ENCODE measurements around the gene TTYH1.

The TTYH1 gene

DNA sequence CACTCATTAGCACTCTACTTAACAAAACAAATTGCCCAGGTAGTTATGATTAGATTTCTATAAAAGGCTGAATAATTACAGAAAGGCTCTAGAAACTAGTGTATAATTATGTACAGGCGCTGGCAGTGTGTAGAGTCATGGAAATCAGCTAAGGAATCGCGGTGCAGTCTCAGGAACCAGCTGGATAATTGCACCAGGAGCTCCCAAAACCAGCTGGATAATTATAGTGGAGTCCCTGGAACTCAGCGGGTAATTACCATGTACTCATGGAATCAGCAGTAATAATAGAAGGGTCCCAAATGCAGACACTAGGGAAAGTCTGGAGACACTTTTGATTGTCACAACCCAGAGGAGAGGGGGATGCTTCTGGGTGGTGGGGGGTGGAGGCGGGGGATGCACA is 23.2 kb upstream of the TTYH1 start:
- no peak for DNase-seq (ENCODE audit: low read depth in 2 of 2, low spot score in 1 of 2)

DNA sequence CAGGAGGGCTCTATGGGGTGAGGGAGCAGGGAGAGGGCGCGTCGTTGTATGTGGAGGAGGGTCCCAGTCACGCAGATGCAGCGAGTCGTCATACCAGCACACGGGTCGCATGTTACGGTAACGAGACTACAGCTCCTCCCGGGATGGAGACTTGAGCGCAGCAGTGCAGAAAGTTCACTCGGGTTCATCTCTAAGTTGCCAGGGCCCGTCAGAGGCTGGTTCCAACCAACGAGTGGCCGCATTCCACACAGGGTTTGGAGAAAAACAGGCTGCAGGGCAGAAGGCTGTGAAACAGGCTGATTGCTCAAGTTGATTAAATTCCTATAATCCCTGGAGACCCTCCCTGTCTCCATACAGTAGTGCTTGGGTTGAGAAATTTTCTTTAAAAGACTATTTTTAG is 21.9 kb upstream of the TTYH1 start:
- no peak for DNase-seq (ENCODE audit: low read depth in 2 of 2, low spot score in 1 of 2)

DNA sequence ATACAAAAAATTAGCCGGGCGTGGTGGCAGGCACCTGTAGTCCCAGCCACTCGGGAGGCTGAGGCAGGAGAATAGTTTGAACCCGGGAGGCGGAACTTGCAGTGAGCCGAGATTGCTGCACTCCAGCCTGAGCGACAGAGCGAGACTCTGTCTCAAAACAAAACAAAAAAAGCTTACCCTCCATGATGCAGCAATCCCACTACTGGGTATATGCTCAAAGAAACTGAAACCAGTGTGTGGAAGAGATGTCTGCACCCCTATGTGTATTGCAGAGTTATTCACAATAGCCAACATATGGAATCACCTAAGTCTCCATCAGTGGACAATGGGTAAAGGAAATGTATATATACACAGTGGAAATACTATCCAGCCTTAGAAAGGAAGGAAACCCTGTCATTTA is 19.6 kb upstream of the TTYH1 start:
- no peak for DNase-seq (ENCODE audit: low read depth in 2 of 2, low spot score in 1 of 2)

DNA sequence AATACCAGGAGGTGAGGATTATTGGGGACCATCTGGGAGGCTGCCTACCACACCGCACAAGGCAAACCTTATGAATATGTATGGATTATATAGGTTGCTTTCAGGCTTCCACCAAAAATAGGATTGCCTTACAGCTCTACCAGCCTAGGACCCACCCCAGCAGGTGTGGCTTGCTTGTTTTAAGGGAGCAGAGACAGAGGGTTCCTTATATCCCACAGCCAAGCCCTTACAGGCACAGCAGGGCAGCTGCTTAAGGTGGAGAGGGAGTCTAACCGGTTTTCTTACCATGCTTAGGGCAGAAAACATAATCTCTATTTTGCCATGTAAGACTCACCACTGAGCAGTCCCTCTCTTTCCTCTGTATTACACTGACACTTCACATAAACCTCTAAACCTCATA is 16.1 kb upstream of the TTYH1 start:
- DNase-seq (ENCODE audit: low read depth in 2 of 2, low spot score in 1 of 2) = no peak

DNA sequence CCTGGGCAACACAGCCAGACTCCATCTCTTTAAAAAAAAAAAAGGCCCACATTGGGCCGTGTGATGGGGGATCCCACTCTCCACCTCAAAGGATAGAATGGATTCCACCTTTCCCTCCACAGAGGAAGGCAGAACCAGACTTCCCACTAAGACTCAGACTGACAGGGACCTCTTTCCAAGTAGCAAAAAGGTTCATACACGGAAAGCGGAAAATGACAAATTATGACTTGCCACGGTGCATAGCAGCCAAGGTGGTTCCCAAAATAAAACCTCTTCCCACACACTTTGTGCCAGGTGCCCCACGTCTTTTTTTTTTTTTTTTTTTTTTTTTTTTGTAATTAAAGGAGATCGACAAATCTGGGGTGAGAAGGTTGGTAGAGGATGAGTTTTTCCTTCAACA is 14.4 kb upstream of the TTYH1 start:
- no peak for DNase-seq (ENCODE audit: low read depth in 2 of 2, low spot score in 1 of 2)

DNA sequence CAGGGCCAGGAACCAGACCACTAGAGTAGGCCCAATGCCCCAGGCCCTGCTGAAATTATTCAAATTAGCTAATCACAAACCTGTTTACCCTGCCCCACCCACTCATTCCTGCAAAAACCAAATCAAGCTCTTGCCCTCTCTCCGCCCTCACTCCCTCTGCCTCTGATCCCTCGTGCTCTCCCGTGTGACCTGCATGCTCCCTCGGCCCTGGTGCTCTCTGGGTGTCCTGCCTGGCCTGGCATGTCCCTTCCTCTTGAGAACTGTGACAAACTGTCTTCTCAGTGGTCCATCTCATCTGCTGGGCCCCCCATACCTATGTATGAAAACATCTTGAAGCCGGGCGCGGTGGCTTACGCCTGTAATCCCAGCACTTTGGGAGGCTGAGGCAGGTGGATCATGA is 12.2 kb upstream of the TTYH1 start:
- no peak for DNase-seq (ENCODE audit: low read depth in 2 of 2, low spot score in 1 of 2)

DNA sequence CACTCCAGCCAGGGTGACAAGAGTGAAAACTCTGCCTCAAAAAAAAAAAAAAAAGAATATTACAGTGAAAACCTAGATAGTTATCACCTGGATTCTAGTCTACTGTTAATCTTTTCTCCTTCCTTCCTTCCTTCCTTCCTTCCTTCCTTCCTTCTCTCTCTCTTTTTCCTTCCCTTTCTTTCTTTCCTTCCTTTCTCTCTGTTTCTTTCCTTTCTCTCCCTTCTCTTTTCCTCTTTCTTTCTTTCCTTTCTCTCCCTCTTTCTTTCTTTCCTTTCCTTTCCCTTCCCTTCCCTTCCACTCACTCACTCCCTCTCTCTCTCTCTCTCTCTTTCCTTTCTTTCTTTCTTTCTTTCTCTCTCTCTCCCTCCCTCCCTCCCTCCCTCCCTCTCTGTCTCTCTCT is 9.6 kb upstream of the TTYH1 start:
- DNase-seq (ENCODE audit: low read depth in 2 of 2, low spot score in 1 of 2) = no peak

DNA sequence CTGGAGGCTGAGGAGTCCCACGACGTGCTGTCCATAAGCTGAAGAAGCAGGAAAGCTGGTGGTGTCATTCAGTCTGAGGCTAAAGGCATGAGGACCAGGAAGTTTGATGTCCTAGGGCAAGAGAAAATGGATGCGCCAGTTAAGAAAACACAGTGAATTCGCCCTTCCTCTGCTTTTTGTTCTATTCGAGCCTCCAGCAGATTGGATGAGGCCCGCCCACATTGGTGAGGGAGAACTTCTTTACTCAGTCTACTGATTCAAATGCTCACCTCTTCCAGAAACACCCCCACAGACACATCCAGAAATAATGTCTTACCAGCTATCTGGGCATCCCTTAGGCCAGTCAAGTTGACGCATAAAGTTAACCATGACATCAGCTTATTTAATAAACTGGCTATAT is 7.5 kb upstream of the TTYH1 start:
- DNase-seq (ENCODE audit: low read depth in 2 of 2, low spot score in 1 of 2) = no peak

DNA sequence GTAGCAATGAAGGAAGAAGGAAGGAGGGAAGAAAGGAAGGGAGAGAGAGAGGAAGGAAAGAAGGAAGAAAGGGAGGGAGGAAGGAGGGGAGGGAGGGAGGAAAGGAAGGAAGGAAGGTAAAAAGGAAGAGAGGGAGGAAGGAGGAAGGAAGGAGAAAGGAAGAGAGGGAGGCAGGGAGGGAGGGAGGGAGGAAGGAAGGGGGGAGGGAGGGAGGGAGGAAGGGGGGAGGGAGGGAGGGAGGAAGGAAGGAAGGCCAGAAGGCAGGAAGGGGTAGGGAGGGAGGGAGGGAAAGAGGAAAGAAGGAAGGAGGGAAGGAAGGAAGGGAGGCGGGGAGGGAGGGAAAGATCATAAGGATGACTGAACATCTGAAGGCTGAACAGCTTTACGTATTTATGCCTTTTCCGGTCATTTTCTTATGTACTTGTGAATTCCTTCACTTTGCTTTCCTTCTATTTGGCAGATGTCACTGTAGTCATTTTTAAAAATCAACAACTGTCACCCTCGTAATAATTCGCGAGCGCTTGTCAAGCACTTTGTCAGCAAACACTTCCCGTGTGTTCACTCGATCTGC is 6.7 kb upstream of the TTYH1 start:
- DNase-seq (ENCODE audit: low read depth in 2 of 2, low spot score in 1 of 2) = no peak

DNA sequence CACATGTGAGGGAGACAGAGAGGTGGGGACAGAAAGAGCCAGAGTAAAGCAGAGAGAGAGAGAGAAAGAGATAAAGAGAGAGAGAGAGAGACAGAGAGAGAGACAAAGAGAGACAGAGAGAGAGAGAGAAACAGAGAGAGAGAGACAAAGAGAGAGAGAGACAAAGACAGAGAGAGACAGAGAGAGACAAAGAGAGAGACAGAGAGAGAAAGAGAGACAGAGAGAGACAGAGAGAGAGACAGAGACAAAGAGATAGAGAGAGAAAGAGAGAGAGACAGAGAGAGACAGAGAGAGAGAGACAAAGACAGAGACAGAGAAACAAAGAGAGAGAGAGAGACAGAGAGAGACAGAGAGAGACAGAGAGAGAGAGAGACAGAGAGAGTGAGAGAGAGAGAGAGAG is 4.2 kb upstream of the TTYH1 start:
- no peak for DNase-seq (ENCODE audit: low read depth in 2 of 2, low spot score in 1 of 2)

DNA sequence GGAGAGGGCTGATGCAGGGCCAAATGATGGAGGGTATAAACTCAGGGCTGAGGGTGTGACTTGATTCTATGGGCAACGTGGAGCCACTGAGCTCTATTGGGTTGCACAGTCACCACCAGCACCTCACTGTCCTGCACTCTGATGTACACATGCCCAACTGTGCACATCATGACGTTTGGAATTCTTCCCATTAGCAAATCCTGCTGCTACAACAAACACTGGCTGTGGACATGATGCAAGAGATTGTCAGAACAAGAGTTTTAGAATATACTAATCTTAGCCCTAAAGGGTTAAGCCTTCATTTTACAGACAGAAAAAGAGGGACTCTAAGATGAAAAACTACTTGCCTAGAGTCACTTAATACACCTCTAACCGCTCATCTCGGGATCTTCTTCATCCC is 2.4 kb upstream of the TTYH1 start:
- DNase-seq (ENCODE audit: low read depth in 2 of 2, low spot score in 1 of 2) = no peak

DNA sequence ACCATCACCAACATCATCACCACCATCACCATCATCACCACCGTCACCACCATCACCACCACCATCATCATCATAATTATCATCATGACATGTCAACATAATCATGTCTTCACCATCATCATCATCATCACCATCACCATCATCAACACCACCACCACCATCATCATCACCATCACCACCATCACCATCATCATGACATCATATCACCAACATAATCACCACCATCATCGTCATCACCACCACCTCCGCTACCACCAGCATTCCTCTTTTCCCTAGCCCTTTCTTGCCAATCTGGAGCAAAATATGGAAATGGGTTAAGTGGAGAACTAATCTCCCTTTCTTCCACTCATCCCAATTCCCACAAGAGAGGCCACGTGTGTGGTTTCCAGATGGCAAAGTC is 1.1 kb upstream of the TTYH1 start:
- no peak for DNase-seq (ENCODE audit: low read depth in 2 of 2, low spot score in 1 of 2)

DNA sequence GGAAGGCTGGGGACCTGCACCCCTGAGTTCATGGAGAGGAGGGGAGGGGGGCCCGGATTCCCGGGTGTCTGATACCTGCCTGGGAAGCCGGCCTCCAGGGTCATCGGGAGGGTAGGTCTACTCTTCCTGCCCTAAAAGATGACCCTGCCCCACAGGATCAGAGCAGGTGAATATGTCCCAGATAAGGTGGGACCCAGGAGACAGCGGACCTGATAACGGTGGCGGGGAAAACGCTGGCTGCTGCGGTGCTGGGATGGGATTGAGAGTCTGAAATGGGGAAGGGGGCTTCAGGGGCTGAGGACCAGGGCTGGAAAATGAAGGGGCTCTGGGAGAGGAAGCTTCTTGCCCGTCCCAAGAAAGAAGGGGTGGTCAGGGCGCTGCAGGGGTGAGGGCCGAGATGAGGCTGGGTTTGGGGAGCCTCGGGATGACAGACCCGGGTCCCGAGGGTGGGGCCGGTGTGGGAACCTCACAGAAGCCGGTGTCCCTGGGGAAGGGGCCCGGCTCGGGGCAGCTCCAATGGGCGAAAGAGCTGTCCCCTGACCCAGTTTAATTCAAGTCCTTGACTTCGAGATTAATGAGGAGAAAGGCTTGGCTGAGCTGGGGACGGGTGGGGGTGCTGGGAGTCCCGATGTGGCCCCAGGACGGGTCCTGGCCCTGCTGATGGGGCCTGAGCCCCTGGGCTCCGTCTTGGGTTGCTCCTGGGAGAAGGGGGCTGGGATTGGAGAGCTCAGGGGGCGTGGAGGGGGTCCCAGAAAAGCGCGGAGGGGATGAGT is 823 bp downstream of the TTYH1 start:
- DNase-seq (ENCODE audit: low read depth in 2 of 2, low spot score in 1 of 2) = no peak

DNA sequence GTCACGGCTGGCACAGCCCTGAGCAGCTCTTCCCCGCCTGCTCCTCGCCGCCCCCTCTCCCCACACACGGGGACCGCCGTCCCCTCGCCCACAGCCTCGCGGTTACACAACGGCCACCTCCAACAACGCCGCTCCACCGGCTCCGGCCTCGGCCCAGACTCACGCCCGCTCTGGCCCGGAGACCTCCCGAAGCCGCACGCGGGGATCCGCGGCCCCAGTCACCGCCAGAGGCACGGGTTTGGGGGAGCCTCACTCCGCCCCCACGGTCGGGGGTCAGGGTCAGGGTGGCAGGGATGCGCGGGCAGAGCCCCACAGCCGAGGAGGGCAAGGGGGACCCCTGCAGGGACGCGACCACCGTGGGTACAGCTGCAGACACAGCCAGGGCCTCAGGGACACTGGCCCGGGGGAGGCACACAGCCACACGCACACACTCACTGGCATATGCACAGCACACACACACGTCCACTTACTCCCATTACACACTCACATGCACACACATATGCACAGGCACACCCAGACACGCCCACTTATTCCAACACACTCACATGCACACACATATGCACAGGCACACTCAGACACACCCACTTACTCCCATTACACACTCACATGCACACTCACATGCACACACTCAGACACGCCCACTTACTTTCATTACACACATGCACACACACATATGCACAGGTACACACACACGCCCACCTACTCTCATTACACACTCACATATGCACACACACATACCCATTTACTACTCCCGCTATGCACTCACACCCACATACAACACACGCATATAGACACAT is 1.6 kb downstream of the TTYH1 start:
- no peak for DNase-seq (ENCODE audit: low read depth in 2 of 2, low spot score in 1 of 2)

DNA sequence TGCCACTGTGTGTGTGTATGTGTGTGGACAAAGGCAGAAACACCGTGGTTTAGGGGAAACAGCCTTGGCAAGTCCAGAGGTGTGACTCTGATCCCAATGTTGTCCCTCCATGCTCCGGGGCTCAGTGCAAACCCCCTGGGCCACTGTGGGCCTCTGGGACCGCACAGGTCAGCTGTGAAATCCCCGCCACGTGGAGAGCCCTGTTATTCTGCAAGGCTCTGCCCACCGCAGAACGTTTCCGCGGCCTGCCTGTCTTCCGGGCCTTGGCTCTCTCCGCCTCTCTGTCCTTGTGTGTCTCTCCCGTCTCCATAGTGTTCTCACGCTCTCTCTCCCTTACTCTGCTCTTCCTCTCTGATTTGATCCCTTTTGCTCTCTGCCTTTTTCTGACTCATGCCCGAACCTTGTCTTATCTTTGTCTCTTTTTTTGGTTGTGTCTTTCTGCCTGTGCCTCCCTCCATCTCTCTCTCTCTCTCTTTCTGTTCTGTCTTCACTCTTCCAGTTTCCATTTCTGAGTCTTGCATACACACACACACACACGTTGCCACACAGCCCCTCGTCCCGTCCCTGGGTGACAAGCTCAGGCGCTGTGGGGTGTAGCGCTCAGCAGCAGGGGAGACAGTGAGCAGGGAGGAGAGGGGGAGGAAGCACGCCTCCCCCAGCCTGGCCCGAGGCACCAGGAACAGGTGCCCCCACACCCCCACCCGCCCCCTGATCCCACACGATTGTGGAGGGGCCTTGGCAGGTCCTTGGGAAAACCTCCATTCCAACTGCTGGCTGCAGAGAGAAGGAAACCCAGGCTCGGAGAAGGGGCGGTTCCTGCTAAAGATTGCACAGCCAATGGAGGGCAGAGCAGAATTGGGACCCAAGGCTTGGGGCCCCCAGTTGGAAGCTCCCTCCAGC is 3.0 kb downstream of the TTYH1 start:
- no peak for DNase-seq (ENCODE audit: low read depth in 2 of 2, low spot score in 1 of 2)

DNA sequence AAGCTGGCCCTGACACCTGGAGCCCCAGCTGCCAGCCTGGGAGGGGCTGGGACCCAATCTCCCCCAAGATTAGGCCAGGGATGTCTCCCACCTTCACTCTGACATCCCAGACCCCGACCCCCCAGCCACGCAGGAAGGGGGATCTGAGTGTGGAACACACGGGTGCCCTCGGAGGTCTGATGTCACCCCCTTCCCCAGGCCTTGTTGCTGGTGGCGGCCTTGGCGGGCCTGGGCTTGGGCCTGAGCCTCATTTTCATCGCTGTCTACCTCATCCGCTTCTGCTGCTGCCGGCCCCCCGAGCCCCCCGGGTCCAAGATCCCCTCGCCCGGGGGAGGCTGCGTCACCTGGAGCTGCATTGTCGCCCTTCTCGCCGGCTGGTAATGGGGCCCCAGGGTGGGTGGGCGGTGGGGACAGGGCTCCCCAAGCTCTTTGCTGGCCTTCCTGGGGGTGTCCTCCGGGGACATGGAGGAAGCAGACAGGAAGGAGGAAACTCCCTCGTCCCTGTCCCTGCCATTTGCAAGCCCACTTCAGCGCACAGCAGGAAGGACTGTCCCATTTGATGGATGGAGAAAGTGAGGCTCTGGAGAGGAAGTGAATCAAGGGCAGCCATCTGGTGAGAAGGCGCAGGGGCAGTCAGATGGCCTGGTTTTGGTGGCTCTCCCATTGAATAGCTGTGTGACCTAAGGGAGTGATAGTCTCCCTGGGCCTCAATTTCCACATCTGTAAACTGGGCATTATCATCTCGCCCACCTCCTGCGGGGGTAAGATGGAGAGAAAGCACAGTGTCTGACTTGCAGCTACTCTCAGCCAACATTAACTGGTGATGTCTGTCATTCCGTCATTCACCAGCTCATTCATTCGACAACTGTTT is 3.9 kb downstream of the TTYH1 start:
- DNase-seq (ENCODE audit: low read depth in 2 of 2, low spot score in 1 of 2) = no peak

DNA sequence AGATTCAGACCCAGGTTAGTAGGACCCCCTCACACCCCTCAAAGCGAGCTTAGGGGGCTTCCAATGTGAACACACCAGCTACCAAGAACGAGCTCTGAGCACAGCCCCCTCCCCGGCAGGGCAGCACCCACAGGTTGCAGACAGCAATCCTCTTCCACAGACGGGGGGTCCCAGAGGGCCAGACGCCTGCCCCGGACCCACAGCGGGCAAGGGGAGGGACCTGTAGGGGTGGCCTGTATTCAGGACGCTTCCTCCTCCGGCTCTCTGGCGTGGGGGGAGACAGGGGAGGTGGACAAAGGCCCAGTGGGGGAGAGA is 4.8 kb downstream of the TTYH1 start:
- no peak for DNase-seq (ENCODE audit: low read depth in 2 of 2, low spot score in 1 of 2)

DNA sequence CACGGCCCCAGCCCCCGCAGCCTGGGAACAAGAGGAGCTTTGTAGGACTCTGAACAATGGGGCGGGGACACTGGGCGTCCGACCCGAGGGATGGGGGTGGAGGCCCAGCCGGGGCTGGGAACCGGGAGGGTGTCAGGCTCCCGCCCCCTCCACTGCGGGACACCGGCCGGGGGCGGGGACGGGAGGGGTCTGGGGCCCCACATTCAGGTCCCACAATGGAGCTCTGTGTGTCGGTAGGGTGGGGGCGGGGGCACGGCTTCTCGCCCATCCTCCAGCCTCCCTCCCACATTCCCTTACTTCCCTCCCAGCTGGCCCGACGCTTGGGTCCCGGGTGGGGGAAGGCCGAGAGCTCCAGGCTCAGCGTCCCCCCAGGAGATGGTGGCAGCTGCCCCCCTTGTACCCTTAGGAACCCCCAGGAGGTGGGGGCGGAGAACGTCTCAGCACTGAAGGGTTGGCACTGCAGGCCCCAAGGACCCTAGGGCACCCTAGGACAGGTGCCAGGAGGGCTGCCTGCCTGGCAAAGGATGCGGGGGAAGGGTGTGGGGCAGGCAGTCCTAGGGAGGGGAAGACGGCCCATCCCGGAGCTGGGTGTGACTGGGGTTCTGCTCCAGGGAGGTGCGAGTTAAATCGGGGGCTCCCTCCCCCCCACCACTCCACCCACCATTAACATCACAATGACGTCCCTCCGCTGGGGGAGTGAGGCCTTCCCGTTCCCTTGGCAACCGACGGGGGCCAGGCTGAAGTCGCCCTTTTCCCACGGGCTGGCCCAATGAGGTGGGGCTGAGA is 5.3 kb downstream of the TTYH1 start:
- DNase-seq (ENCODE audit: low read depth in 2 of 2, low spot score in 1 of 2) = no peak

DNA sequence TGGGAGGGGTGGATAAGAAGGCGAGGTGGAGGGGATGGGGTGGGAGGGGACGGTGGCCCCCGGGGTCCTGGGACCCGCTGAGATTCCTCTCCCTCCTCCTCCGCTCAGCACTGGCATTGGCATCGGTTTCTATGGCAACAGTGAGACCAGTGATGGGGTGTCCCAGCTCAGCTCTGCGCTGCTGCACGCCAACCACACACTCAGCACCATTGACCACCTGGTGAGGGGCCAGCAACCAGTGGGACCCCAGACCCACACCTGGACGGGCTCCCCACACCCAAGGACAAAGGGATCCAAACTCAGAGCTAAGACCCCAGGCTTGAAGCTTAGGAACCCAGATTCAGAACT is 5.9 kb downstream of the TTYH1 start:
- no peak for DNase-seq (ENCODE audit: low read depth in 2 of 2, low spot score in 1 of 2)

DNA sequence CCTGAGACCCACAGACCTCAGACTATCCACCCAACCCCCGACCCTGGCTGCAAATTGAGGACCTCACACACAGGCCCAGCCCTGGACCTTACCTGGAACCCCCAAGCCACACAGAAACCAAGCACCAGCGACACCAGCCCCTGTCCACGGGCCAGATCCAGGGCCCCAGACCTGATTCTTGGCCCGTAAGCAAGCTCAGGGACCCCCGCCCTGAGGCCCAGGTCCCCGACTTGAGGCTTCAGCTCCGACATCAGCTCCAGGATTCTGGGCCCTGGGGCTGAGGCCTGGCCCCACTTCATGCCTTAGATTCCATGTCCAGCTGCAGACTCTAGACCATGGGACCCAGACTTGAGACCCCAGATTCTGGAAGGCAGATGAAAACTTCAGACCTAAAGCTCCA is 6.3 kb downstream of the TTYH1 start:
- DNase-seq (ENCODE audit: low read depth in 2 of 2, low spot score in 1 of 2) = no peak
